ENCODE data around the gene CTNND2. TPM values are rescaled to one million over a fixed set of nuclear protein-coding genes. Genes with fewer than 3 reads are reported as not detected.
A peak's percentile ranks its signal among the peaks of the same experiment; 100 is the strongest.

Gene CTNND2
- total RNA-seq, 1 donor = 1.9 TPM

DNA sequence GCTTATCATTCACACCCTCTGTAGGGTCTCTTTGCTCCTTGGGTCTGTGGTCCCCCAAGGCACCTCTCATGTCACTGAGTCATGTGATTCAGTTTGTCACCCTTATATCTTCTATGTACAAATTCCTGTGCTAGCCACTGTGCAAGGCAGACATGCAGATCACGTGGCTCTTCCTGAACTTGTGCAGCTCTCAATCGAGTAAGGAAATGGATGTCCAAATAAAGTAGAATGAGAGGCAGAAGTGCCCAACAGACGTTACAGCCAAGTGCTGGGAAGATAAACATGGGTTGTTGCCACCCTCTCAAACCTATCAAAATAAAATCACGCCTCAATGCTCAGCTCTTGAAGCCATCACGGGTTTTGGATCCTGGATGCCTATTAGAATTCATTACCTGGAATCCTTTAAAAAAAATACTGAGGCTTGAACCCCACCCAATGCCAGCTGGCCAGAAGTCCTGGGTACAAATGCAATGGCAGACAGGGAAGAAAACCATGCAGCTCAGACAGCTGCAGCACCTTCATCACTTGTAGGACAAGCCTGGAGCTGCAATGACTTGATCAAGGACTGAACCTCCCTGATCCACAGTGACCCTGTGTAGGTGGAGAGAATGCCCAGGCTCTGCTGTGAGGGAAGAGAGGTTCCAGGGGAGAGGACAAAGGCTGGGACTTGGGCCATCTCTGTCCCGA is 914.5 kb downstream of the CTNND2 start:
- no peak for DNase-seq (ENCODE audit: low read depth)
- H3K4me3 ChIP-seq (ENCODE audit: low read depth, low read length) = no peak overlapping the region
- TF ChIP-seq, protein P1, sequence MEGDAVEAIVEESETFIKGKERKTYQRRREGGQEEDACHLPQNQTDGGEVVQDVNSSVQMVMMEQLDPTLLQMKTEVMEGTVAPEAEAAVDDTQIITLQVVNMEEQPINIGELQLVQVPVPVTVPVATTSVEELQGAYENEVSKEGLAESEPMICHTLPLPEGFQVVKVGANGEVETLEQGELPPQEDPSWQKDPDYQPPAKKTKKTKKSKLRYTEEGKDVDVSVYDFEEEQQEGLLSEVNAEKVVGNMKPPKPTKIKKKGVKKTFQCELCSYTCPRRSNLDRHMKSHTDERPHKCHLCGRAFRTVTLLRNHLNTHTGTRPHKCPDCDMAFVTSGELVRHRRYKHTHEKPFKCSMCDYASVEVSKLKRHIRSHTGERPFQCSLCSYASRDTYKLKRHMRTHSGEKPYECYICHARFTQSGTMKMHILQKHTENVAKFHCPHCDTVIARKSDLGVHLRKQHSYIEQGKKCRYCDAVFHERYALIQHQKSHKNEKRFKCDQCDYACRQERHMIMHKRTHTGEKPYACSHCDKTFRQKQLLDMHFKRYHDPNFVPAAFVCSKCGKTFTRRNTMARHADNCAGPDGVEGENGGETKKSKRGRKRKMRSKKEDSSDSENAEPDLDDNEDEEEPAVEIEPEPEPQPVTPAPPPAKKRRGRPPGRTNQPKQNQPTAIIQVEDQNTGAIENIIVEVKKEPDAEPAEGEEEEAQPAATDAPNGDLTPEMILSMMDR (IDR thresholded peaks at IDR 0.05; ENCODE audit: insufficient read depth, low read length) = no peak

DNA sequence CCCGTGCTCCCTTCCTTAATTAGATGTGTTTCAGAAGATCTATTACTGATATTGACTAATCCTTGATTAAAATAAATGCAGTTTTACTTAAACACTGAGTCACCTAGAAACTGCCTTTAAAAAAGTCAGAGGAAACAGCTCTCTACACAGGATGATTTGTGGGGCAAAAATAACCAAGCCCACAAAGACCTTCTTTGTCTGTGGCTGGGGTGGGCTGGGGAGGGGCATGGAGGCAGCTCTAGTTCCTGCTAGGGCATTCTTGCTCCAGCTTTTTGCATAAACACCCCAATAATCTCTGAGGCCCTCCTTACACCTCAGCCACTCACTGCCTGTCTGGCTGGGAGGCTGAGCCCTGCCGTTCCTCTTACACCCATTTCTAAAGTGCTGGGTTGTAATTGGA is 915.6 kb downstream of the CTNND2 start:
- TF ChIP-seq, protein P1 (IDR thresholded peaks at IDR 0.05; ENCODE audit: insufficient read depth, low read length) = no peak
- H3K4me3 ChIP-seq (ENCODE audit: low read depth, low read length) = no peak overlapping the region
- no peak for DNase-seq (ENCODE audit: low read depth)

- H3K4me3 ChIP-seq (ENCODE audit: low read depth, low read length) = no peak overlapping the region
- TF ChIP-seq, protein P1 (IDR thresholded peaks at IDR 0.05; ENCODE audit: insufficient read depth, low read length) = peak; percentile 45
- no peak for DNase-seq (ENCODE audit: low read depth)
Observed at GRCh38 chr5:10987925-10988504, 916.2 kb downstream of the CTNND2 start.

DNA sequence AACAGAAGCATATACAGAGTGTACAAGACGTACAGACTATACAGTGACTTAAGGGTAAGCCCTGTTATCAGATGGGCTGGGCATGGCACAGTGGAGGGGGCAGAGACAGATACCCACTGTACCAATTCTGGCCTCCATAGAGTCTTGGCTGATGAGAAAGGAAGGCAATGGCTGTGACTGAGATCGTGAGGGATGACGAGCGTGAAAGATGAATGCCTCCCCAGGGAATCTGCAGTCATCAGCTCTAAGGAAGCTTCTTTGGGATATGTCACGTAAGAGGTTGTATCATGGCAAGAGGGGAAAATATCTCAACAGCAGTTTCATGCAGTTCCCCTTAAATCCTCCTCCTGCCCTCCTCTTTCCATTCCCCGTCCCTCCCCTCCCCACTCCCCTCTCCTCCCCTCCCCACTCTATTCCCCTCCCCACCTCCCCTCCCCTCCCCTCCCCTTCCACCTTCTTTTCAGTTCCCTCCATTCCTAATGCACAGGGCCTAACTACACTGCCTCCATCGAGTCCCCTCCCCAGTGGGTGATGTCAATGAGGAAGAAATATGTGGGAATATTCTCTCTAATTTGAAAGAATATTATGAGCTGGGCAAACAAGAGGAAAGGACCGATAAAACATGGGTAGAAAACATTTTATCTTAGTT is 916.8 kb downstream of the CTNND2 start:
- TF ChIP-seq, protein P1 (IDR thresholded peaks at IDR 0.05; ENCODE audit: insufficient read depth, low read length) = no peak
- DNase-seq (ENCODE audit: low read depth) = no peak
- H3K4me3 ChIP-seq (ENCODE audit: low read depth, low read length) = no peak overlapping the region

- TF ChIP-seq, protein P1 (IDR thresholded peaks at IDR 0.05; ENCODE audit: insufficient read depth, low read length) = no peak
- DNase-seq (ENCODE audit: low read depth) = no peak
- no peak overlapping the region for H3K4me3 ChIP-seq (ENCODE audit: low read depth, low read length)
Observed at GRCh38 chr5:10985721-10986110, 918.5 kb downstream of the CTNND2 start.

DNA sequence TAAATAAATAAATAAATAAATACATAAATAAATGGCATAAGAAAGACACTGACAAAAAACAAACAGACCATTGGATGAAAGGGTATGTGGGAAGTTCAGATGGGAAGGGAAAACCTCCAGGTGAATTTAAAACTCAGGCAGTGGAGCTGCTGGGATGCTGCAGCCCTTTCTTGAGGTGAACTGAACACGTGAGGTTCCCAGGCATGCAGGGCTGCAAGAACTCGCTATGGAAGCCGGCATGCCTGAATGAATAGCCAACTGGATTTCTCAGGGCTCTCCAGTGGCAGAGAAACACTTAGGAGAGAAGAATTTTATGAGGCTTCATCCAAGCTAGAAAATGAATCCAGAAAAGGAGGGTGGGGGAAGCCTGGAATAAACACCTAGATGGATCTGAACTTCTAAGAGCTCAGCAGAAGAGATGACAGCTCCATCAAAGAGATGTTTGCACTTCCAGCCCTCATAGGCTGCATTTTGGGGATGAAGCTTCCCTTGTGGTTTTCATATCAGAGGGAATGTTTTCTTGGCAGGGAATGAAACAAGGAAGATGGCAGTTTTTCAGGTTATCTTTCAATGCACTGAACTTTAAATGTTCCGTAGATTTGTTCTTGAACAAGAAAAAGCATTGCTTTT is 919.0 kb downstream of the CTNND2 start:
- H3K4me3 ChIP-seq (ENCODE audit: low read depth, low read length) = no peak overlapping the region
- DNase-seq (ENCODE audit: low read depth) = no peak
- TF ChIP-seq, protein P1 (IDR thresholded peaks at IDR 0.05; ENCODE audit: insufficient read depth, low read length) = no peak
